Measurements from ENCODE around the gene MUC5B. TPM values are rescaled to one million over a fixed set of nuclear protein-coding genes. Genes with fewer than 3 reads are reported as not detected.
A peak's percentile ranks its signal among the peaks of the same experiment; 100 is the strongest.

Gene MUC5B
- total RNA-seq, 4 donors from 2014 or later, result 0.22 to 0.61 (median 0.29) TPM; not detected in 1

DNA sequence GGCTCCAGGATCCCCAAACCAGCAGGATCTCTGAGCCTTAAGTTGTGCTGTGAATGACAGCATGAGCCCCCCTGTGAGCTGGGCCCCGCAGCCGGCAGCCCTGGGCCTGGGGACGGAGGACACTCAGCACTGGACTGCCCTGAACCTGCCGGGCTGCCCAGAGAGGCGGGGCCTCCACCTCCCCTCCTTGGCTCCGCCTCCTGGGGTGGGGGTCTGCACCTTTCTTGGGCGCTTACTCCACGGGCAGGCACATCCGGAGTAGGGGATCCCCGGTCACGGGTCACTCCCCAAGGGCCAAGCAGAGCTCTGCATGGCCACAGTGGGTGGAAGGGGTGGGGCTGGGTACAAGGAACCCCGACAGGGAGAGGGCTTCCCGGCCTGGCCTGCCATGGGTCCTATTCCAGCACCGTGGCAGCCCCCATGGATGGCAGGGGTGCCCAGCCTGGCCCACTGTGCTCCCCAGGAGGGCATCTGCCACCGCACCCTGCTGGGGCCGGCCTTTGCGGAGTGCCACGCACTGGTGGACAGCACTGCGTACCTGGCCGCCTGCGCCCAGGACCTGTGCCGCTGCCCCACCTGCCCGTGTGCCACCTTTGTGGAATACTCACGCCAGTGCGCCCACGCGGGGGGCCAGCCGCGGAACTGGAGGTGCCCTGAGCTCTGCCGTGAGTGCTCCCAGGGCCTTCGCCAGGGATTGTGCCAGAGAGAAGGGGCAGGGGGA, 5.4 kb downstream of the MUC5B start:
- 64 to 70% methylated on average over 8 to 21 of the region's 31 CpGs for WGBS, 2 donors
- DNase-seq (ENCODE audit: low spot score in 2 of 2), result peak in 1 of 2 donors; percentile 76
- H3K4me3 ChIP-seq (ENCODE audit: low read depth, poor library complexity, severe bottlenecking), result no peak overlapping the region
- intact Hi-C loops (cut with DNase I; ENCODE audit: low total_unique reads), result no loop called here
- TF ChIP-seq, protein P1, sequence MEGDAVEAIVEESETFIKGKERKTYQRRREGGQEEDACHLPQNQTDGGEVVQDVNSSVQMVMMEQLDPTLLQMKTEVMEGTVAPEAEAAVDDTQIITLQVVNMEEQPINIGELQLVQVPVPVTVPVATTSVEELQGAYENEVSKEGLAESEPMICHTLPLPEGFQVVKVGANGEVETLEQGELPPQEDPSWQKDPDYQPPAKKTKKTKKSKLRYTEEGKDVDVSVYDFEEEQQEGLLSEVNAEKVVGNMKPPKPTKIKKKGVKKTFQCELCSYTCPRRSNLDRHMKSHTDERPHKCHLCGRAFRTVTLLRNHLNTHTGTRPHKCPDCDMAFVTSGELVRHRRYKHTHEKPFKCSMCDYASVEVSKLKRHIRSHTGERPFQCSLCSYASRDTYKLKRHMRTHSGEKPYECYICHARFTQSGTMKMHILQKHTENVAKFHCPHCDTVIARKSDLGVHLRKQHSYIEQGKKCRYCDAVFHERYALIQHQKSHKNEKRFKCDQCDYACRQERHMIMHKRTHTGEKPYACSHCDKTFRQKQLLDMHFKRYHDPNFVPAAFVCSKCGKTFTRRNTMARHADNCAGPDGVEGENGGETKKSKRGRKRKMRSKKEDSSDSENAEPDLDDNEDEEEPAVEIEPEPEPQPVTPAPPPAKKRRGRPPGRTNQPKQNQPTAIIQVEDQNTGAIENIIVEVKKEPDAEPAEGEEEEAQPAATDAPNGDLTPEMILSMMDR (IDR thresholded peaks at IDR 0.05), result no peak
- TF ChIP-seq POLR2A (IDR thresholded peaks at IDR 0.05), result no peak

DNA sequence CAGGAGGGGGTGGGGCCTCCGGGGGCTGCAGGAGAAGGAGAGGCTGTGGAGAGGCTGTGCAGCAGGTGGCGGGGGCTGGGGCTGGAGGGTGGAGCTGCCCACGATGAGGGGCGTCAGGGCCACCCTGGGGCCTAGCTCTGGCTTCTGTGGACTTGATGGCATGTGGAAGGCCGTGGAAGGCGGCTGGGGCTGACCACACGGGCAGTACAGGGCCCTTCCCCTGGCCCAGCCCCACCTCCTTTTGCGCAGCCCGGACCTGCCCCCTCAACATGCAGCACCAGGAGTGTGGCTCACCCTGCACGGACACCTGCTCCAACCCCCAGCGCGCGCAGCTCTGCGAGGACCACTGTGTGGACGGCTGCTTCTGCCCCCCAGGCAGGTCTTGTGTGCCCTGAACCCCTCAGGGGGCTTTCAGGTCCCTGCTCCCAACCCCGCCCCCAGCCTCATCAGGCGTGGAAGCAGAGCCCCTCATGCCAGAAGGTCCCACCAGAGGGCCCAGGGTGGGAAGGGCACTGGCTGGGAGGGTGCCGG, 6.1 kb downstream of the MUC5B start:
- intact Hi-C loops (cut with DNase I; ENCODE audit: low total_unique reads), result no loop called here
- TF ChIP-seq, protein P1 (IDR thresholded peaks at IDR 0.05), result no peak
- no peak for TF ChIP-seq POLR2A (IDR thresholded peaks at IDR 0.05)
- 68 to 78% methylated on average over 17 to 18 of the region's 18 CpGs for WGBS, 2 donors
- no peak overlapping the region for H3K4me3 ChIP-seq (ENCODE audit: low read depth, poor library complexity, severe bottlenecking)
- DNase-seq (ENCODE audit: low spot score in 2 of 2), result peak in 1 of 2 donors; percentile 81

DNA sequence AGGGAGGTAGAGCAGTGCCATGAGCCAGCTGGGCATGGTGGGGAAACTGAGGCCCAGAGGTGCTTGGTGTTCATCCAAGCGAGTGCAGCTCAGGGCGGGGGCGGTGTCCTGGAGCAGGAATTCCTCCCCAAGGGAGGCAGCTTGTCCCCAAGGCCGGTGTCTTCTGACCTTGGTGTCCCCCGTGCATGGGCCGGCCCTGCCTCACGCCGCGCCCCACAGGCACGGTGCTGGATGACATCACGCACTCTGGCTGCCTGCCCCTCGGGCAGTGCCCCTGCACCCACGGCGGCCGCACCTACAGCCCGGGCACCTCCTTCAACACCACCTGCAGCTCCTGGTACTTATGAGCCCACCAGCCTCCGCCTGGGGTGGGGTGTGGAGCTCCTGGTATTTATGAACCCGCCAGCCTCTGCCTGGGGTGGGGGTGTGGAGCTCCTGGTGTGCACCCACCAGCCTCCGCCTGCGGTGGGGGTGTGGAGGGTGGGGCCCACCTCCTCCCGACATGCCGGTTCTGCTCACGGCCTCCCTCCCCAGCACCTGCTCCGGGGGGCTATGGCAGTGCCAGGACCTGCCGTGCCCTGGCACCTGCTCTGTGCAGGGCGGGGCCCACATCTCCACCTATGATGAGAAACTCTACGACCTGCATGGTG, 6.7 kb downstream of the MUC5B start:
- DNase-seq (ENCODE audit: low spot score in 2 of 2), result peak in 1 of 2 donors; percentile 81
- no peak for TF ChIP-seq POLR2A (IDR thresholded peaks at IDR 0.05)
- TF ChIP-seq, protein P1 (IDR thresholded peaks at IDR 0.05), result no peak
- intact Hi-C loops (cut with DNase I; ENCODE audit: low total_unique reads), result no loop called here
- H3K4me3 ChIP-seq (ENCODE audit: low read depth, poor library complexity, severe bottlenecking), result no peak overlapping the region
- 55 to 66% methylated on average over 24 to 25 of the region's 27 CpGs for WGBS, 2 donors

DNA sequence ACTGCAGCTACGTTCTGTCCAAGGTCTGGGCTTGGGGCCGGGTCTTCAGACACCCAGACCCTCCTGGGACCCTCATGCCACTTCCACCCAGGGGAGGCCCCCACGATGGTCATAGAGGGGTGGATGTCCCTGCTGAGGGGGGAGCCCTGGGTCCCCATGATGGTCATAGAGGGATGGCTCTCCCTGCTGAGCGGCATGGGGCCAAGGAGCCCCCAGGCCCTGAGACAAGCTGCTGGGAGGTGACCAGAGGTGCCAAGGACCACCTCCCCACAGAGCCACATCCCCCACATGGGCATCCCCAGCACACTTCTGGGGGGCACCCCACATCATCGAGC, 7.2 kb downstream of the MUC5B start:
- no peak overlapping the region for H3K4me3 ChIP-seq (ENCODE audit: low read depth, poor library complexity, severe bottlenecking)
- 39 to 74% methylated on average over 2 to 5 of the region's 5 CpGs for WGBS, 2 donors
- TF ChIP-seq POLR2A (IDR thresholded peaks at IDR 0.05), result no peak
- TF ChIP-seq, protein P1 (IDR thresholded peaks at IDR 0.05), result no peak
- intact Hi-C loops (cut with DNase I; ENCODE audit: low total_unique reads), result no loop called here
- DNase-seq (ENCODE audit: low spot score in 2 of 2), result no peak

DNA sequence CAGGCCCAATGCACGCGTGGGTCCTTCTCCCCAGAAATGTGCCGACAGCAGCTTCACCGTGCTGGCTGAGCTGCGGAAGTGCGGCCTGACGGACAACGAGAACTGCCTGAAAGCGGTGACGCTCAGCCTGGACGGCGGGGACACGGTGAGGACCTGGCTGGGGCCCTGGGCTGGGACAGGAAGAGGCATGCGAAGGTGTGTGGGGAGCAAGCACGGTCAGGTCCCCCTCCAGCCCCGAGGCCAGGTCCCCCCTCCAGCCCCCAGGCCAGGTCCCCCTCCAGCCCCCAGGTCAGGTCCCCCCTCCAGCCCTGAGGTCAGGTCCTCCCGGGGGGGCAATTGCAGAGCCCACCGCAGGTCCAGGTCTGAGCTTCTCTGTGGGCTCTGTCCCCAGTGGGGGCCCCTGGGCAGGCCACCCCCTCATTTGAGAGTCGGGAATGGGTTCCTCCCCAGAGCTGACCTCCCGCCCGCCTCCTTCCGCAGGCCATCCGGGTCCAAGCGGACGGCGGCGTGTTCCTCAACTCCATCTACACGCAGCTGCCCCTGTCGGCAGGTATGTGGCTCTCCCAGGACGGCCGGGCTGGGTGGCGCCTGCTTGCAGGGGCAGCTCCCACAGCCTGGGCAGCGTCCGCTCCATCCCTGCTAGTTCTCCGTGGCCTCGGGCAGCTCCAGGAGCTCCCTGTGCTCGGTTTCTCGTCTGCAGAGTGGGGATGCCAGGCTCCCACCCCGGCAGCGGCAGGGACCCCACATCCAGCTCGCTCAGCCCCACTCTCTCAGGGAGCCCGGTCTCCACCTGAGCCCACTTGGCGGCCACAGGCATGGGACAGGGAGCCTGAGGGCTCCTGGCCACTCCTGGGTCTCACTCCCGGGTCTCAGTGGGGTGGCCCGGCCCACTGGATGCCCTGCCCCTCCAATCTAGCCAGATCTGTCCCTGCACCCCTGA, 7.9 kb downstream of the MUC5B start:
- no peak overlapping the region for H3K4me3 ChIP-seq (ENCODE audit: low read depth, poor library complexity, severe bottlenecking)
- TF ChIP-seq, protein P1 (IDR thresholded peaks at IDR 0.05), result no peak
- no peak for TF ChIP-seq POLR2A (IDR thresholded peaks at IDR 0.05)
- peak in 1 of 2 donors; percentile 82 for DNase-seq (ENCODE audit: low spot score in 2 of 2)
- 62 to 71% methylated on average over 35 to 38 of the region's 45 CpGs for WGBS, 2 donors
- intact Hi-C loops (cut with DNase I; ENCODE audit: low total_unique reads), result no loop called here
